Globus pallidus (tissue), 1 donor: ENCODE measurements around the gene RUFY3.
"Not testable (repeated sequence)": the region's sequence is repeated elsewhere in the genome, so short reads cannot be mapped to it uniquely, and the experiment has no call there.

Experiments
- DNase-seq: peaks from one replicate; pipeline ENCODE4 v3.0.0-alpha.2; 2015; ENCODE audit warnings: low spot score

Gene RUFY3

DNA sequence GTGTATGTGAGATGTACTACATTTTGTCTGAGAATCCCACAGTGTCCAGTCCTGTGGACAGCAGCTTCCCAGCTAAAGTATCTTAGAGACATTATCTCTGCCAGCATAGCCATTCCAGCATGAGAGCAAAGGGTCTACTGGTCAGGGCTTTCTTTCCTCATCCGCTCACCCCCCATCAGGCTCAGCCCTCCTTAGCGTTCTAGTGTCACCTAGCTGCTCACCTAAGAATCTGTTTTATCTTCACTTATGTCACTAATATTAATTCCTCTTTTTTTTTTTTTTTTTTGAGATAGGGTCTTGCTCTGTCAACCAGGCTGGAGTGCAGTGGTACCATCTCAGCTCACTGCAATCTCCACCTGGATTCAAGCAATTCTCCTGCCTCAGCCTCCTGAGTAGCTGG lies 15.6 kb downstream of the RUFY3 start:
- no peak for DNase-seq

DNA sequence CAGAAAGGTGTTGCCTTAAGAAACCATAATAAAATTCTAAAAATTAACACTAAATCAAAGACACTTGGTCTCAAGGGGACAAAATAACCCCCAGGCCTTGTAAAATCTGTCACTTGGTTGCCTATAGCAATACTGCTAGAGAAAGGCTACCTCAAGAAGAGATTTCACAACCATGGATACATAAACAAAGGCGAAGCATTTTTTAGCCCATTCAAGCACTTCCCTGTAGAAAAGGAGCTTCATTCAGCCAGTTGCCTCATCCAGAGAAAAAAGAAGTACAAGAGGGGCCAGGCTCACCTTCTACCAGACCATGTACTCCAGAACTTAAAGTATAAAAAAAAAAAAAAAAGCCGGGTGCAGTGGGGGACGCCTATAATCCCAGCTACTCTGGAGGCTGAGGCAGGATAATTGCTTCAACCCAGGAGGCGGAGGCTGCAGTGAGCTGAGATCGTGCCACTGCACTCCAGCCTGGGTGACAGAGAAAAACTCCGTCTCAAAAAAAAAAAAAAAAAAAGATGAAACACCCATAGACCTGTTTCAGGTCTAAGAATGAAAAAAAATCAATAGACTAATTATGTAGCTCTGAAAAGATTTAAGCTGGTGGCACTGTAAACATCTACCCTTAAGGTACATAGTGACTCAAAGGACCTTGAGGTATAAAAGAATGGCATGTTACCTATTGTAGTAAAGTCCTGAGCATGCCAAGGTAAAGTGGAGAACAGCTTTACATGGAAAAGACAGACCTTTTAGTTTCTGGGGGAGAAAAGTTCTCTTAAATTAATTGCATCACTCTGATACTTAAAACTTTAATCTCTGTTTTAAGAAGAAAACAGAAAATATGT lies 18.0 kb downstream of the RUFY3 start:
- no peak for DNase-seq

DNA sequence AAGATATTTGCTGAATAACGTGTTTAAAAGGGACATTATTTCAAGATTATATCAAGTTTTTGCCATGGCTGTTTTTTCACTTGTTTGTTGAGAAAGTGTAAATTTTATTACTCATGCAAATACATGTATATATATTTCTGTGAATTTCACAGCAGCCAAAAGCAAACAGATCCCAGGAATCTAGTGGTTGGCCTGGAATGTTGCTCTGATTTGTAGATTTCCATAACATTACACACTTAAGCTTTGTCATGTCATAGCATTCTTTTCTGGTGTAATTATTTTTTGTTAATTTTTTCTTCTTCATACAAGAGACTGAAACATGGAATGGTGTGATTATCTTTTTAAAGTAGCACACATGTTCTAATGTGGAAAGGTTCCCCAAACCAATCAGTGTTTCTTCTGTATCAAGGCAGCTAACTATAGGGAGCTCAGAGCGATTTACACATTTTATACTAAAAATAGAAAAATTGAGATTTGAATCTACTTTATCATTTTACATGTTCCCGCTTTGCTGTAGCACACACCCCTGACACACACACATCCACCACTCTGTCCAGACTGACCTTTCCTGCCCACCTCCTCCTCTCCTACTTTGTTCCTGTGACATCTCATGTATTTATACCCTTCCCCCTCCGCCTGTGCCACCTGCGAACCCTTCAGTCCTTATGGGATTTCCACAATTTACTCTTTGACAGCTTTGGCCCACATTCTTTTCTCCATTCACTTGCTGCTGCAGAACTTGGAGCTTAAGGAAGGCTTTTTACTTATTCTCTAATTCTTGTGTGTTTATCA lies 20.3 kb downstream of the RUFY3 start:
- no peak for DNase-seq

DNA sequence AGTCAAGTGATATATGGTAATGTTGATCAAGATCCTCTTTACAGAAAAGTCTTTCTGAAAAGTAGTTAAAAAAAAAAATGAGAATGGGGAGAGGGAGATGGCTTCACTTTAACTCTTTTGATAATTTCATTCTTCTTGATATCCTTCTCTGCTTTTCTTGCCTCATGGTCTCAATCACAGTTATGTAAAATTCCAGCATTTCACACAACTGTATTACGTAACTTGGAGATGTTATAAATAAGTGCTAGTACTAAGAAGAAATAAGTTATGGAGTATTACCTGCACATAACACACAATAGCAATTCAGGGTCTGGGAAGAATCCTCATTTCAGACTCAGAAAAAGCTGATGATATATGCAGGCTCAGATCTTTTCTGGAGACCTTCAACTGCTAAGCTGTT lies 22.0 kb downstream of the RUFY3 start:
- no peak for DNase-seq

DNA sequence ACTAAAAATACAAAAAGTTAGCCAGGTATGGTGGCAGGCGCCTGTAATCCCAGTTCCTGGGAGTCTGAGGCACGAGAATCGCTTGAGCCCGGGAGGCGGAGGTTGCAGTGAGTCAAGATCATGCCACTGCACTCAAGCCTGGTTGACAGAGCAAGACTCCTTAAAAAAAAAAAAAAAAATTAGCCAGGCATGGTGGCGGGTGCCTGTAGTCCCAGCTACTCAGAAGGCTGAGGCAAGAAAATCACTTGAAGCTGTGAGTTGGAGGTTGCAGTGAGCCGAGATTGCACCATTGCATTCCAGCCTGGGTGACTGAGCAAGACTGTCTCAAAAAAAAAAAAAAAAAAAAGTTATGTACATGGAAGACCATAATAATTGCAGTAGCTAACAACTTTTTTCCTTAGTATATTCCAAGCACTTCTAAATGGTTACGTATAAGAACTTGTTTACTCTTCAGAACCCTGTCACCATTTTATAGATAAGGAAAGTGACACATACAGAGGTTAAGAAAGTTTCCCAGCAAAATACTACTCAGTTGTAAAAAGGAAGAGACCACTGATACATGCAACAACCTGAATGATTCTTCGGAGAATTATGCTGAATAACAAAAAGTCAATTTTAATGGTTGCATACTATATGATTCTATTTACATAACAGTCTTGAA lies 24.5 kb downstream of the RUFY3 start:
- no peak for DNase-seq

DNA sequence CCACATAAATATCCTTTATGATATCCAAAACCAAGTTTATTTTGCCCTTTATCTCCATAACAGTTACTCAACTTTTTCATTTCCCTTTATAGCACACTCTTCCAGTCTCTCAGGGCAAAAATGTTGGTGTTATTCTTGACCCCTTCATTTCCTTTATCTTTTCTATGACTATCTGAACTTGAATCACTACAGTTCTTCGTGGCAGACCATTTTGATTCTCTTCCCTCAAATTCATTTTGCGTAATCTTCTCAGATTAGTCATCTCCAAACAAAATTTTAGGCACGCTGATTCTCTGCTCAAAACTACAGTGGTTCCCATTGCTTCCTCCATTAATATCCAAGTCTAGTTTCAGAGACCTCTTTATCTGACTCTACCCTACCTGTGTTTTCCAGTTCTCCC lies 26.1 kb downstream of the RUFY3 start:
- no peak for DNase-seq

DNA sequence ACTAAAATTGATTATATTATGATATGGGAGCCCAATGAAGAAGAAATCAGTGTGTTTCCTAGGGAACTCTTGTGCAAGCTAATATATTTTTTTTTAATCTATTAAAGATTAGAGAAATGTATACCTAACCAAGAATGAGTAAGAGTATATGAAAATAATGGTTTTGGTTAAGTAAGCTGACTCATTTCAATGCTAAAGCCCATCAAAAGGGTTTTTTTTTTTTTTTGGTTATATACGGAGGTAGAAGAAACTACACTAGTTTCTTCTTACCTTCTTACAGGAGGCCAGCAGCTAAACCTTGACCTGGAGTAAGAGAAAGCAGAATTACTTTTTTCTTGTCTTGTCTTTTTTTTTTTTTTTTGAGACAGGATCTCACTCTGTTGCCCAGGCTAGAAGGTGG lies 27.5 kb downstream of the RUFY3 start:
- DNase-seq: no peak

DNA sequence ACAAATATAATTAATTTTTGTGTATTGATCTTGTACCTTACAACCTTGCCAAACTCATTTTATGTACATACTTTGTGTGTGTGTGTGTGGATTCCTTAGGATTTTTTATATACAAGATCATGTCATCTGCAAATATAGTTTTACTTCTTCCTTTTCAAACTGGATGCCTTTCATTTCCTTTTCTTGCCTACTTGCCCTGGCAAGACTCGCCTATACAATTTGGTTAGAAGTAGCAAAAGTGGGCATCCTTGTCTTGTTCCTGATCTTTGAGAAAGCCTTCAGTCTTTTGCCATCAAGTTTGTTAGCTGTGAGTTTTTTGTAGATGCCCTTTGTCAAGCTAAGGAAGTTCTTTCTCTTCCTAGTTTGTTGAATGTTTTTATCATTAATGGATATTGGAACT lies 30.5 kb downstream of the RUFY3 start:
- DNase-seq: no peak

DNA sequence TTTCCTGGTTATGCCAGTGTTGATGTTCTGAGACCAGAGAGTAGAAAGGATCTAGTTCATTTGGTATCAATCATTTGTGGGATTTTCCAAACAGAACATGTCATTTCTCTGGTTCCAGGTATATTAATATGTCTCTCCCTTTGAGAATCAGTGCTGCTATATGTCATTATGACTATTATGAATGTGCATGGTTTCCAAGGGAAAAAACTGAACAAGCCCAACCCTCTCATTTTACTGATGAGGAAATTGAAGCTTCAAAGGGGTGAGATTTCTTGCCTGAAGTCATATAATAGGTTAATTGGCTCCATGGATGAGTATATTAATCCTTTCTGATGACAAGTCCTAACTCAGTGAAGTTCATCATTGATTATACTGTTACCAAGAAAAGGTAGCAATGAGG lies 31.9 kb downstream of the RUFY3 start:
- DNase-seq: no peak

DNA sequence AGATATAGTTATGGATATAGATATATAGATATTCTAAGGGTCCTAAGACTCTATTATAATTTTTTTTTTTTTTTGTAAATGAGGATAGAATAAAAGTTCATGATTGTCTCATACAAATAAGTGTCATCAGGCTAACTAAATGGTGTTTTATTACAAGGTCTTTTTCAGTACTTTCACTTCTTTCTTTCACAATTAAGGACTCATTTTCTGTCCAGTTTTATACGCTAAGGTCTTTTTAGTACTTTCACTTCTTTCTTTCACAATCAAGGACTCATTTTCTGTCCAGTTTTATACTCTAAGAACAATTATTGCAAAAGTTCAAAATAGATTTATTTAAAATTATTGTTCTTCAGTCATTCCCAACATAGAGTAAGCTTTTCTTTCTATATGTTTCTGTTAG lies 32.7 kb downstream of the RUFY3 start:
- no peak for DNase-seq

DNA sequence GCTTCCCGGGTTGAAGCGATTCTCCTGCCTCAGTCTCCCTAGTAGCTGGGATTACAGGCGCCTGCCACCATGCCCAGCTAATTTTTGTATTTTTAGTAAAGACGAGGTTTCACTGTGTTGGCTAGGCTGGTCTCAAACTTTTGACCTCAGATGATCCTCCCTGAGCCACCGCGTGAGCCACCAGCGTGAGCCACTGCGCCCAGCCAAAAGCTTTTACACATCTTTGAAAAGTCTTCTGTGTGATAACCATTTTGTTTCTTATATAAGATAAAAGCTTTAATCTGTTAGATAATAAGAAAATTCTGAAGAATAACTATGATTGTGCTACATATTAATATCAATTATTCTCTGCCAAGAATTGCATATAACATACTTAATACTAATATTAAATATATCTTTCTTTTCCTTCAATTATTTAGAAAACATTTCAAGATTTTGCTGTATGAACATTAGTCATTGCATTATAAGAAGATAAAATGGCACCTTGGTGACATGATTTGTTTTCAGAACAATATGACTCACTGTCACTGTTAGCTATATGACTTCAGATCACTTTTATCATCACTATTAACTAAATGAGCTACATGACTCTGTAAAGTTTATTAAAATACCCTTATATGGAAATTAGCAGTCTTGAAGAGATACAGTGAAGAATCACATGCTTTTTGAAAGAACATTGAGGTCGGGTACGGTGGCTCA lies 33.4 kb downstream of the RUFY3 start:
- DNase-seq: no peak

DNA sequence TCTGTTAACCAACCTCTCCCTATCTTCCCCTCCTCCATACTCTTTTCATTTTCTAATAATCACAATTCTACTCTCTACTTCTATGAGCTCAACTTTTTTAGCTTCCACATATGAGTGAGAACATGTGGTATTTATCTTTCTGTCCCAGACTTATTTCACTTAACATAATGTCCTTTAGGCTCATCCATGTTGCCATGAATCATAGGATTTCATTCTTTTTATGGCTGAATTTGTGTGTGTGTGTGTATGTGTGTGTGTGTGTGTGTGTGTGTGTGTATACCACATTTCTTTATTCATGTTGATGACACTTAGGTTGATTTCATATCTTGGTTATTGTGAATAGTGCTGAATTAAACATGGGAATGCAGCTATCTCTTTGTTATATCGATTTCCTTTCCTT lies 37.4 kb downstream of the RUFY3 start:
- no peak for DNase-seq

DNA sequence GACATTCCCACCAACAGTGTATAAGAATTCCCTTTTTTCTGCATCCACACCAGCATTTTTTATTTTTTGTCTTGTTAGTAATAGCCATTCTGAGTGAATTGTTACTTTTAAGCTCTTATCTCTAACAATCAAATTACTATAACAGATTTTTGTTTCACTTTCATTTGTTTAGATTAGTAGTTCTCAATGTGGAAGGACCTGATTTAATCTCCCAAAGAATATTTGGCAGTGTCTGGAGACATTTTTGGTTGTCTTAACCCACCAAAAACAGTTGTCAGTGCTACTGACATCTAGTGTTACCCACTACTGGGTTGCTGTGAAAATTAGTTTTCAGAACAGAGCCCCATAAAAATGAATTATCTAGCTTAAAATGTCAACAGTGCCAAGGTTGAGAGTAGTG lies 37.9 kb downstream of the RUFY3 start:
- no peak for DNase-seq

DNA sequence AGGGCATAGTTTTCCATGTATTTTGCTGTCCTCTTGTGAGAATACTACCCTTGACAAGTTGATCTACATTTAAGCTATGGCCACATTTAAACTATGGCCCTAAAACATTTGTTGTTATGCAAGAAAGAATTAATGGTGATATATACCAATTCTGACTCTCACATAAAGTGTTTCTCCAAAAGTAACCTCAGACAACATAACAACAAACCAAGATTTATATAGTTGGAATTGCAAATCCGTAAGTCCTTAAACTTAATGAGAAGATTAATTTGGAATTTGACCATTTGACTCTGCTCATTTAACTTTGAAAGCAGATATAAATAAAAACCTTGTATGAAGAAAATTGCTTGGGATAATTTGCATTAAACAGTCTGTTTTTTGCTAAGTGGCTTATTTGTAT lies 38.9 kb downstream of the RUFY3 start:
- no peak for DNase-seq

DNA sequence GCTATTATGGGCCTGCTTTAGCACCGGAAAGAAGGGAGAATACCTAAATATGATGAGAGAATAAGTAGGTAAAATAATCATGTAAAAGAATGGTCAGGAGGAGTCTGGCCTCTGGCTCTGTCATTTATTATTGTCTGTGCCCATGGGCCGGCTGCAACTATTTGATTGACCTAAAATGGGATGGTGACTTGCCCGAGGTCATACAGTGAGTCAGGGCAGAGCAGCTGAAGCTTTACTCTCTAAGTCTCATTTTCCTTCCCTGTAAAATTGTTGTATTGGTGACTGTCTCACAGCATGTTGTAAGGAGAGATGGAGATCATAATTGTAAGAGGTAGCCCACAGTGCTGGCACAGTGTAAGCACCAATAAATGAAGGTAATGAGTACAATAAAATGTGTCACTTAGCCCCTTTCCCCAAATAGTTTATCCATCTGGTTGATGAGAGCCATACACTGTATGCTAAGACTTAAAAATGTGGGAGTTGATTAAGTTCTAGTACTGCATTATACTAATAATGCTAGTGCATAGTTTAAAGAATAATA lies 39.6 kb downstream of the RUFY3 start:
- DNase-seq: no peak

DNA sequence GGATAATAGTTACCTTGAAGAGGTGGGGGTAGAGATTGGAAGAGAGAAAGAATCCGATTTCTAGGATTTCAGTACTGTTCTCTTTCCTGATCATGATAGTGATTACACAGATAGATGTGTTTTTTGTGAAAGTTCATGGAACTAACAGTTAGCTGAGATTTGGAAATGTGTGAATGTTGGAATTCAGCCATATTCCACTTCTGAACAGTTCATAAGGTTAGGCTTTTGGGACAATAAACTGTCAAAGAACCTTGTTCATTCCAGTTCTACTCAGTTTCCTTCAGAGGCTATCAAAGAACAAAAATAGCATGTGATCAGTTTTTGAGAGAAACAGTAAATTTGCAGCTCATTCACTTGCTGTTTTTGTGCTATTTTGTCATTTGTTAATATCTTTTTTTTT lies 43.6 kb downstream of the RUFY3 start:
- no peak for DNase-seq

DNA sequence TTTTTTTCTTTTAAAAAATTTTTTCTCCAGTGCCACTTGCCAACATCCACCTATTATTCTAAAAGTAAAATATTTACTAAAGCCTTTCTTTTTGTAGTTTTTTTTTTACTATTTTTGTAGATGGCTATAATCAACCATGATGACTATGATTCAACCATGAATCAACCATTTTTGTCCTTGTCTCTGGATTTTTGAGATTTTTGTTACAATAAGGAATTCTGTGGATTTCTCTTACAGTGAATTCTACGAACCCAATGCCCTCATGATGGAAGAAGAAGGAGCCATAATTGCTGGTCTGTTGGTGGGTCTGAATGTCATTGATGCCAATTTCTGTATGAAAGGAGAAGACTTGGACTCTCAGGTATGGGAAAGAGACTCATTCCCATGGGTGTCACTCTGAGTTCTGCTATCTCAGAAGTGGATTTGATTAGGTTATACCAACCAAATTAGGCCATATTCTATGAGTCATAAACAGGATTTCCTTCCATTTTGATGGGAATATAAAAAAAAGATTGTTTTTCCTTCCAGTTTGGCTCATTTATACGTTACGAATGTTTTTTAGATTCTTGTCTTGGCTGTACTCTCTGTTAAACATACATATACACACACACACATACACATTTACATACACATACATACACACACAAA lies 46.7 kb downstream of the RUFY3 start:
- no peak for DNase-seq

DNA sequence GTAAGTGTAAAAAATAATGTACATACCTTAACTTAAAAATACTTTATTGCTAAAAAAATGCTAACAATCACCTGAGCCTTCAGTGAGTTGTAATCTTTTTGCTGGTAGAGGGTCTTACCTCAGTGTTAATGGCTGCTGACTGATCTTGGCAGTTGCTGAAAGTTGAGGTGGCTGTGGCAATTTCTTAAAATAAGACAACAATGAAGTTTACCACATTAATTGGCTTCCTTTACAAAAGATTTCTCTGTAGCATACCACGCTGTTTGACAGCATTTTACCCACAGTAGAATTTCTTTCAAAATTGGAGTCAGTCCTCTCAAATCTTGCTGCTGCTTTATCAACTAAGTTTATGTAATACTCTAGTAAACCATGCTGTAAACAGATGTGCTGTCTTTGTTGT lies 47.6 kb downstream of the RUFY3 start:
- DNase-seq: not testable (repeated sequence)

DNA sequence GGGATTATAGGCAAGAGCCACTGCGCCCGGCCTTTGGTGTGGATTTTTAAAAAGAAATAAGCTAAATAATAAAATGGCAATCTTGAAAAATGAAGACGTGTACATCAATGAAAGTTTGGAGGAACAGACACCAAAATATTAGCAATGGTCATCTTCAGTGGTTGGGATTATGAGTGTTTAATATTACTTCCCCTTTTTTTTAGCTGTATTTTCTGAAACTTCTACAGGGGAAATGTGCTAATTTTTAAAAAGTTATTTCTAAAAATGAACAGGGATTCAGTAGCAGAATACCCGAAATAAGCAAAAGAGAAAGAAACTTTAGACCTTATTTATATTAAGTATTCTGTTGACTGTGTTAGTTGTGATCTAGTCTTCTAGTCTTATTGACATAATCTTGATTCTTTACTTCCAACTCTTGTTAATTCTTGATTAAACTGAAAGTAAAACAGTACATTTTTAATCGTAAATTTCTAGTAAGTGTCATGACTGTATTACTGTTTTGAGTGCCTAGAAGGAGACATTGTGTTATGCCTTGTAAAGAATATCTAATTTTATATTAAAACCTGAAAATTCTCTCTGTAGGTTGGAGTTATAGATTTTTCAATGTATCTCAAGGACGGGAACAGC lies 51.3 kb downstream of the RUFY3 start:
- DNase-seq: no peak

DNA sequence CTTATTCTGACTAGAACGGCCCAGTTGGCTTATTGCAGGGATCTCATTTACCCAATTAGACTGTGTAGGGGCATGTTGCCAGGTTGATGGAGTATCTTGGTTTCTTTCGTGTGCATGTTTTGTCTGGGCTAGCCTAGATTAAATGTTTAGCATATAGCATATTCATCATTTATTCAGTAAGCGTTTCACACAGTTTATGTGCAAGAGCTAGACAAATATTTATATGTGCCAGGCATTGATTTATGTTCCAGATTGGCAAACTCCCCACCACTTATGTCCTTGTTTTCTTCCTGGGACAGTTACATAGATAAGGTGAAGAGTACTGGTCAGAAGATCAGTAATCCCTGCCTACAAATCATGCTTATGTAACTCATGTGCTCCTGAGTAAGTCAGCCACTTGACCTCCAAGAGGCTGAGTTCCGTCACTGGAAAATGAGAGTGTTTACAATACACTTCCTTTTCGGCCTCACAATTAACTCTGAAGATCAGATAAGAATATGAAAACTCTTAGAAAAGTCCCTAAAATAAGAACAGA lies 57.2 kb downstream of the RUFY3 start:
- DNase-seq: no peak

DNA sequence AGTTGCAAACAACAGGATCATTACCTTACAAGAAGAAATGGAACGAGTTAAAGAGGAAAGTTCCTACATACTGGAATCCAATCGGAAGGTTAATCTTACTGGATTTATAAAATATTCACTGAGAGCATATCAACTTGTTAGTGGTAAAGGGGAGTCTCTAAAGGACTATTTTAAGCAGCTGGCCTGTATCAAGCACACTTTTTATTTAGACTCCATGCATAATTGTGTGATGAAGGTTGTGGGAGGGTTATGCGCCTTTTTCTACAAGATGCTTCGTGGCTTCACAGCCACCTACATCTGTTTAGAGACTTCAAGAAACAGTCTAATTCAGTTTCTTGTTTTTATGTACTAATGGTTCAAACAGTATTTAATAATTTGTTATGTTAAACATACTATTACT lies 61.3 kb downstream of the RUFY3 start:
- no peak for DNase-seq
